Neuron (in vitro differentiated cells): Measurements from ENCODE around the gene JAM3.
A peak's percentile ranks its signal among the peaks of the same experiment; 100 is the strongest.

ENCODE experiments used
- H2AFZ ChIP-seq: one replicate; pipeline ENCODE4 v1.6.1; 2013; ENCODE audit warnings: low read depth, mild to moderate bottlenecking, inconsistent platforms, low read length, moderate library complexity
- H3K27me3 ChIP-seq: one replicate; pipeline ENCODE4 v1.6.1; 2013; ENCODE audit warnings: low read length; ENCODE audit not compliant: insufficient read depth
- H3K36me3 ChIP-seq: one replicate; pipeline ENCODE4 v1.6.1; 2013; ENCODE audit warnings: low read length; ENCODE audit not compliant: insufficient read depth
- H3K4me1 ChIP-seq: one replicate; pipeline ENCODE4 v1.6.1; 2013; ENCODE audit warnings: low read length; ENCODE audit not compliant: insufficient read depth
- H3K4me3 ChIP-seq: 2 replicates; pipeline ENCODE4 v1.5.1; 2013; ENCODE audit warnings: mild to moderate bottlenecking, low read length, moderate library complexity
- H3K9me3 ChIP-seq: one replicate; pipeline ENCODE4 v1.6.1; 2013; ENCODE audit warnings: low read length

The JAM3 gene

GRCh38 chr11:134033276-134033675, 35.6 kb upstream of the JAM3 start:
- no peaks in the 10 kb centered on the region for H3K9me3 ChIP-seq
- H2AFZ ChIP-seq, result no peak overlapping the region
- H3K36me3 ChIP-seq, result no peaks in the 10 kb centered on the region
- H3K4me1 ChIP-seq, result peaks cover 34% of the 10 kb centered on the region
- peaks cover 29% of the 10 kb centered on the region for H3K27me3 ChIP-seq
- H3K4me3 ChIP-seq, result no peak overlapping the region

- H3K9me3 ChIP-seq, result no peaks in the 10 kb centered on the region
- H3K27me3 ChIP-seq, result peaks cover 23% of the 10 kb centered on the region
- H3K4me1 ChIP-seq, result peaks cover 37% of the 10 kb centered on the region
- no peak overlapping the region for H2AFZ ChIP-seq
- H3K36me3 ChIP-seq, result no peaks in the 10 kb centered on the region
- H3K4me3 ChIP-seq, result no peak overlapping the region
These were observed 35.0 kb upstream of the JAM3 start for GRCh38 chr11:134033696-134034491.

- H3K36me3 ChIP-seq, result no peaks in the 10 kb centered on the region
- peaks cover 42% of the 10 kb centered on the region for H3K4me1 ChIP-seq
- H3K9me3 ChIP-seq, result no peaks in the 10 kb centered on the region
- no peak overlapping the region for H3K4me3 ChIP-seq
- H2AFZ ChIP-seq, result no peak overlapping the region
- H3K27me3 ChIP-seq, result peaks cover 15% of the 10 kb centered on the region
These were observed 34.1 kb upstream of the JAM3 start for GRCh38 chr11:134034496-134035381.

- Histone ChIP-seq H3K4me3 (peak overlapping the region; percentile 51), H2AFZ (peak overlapping the region; percentile 95), H3K36me3 (no peaks in the 10 kb centered on the region), H3K9me3 (no peaks in the 10 kb centered on the region), H3K4me1 (peaks cover 42% of the 10 kb centered on the region), H3K27me3 (peaks cover 11% of the 10 kb centered on the region)
These were observed 32.3 kb upstream of the JAM3 start for GRCh38 chr11:134036492-134037045.

- no peaks in the 10 kb centered on the region for H3K36me3 ChIP-seq
- H3K4me3 ChIP-seq, result peak overlapping the region; percentile 51
- no peaks in the 10 kb centered on the region for H3K9me3 ChIP-seq
- H3K27me3 ChIP-seq, result peaks cover 12% of the 10 kb centered on the region
- H2AFZ ChIP-seq, result peak overlapping the region; percentile 95
- H3K4me1 ChIP-seq, result peaks cover 36% of the 10 kb centered on the region
These were observed 31.6 kb upstream of the JAM3 start for GRCh38 chr11:134037046-134037908.

- no peak overlapping the region for H3K4me3 ChIP-seq
- H3K4me1 ChIP-seq, result peaks cover 21% of the 10 kb centered on the region
- no peaks in the 10 kb centered on the region for H3K36me3 ChIP-seq
- no peak overlapping the region for H2AFZ ChIP-seq
- no peaks in the 10 kb centered on the region for H3K9me3 ChIP-seq
- H3K27me3 ChIP-seq, result peaks cover 18% of the 10 kb centered on the region
These were observed 29.9 kb upstream of the JAM3 start for GRCh38 chr11:134038897-134039470.

GRCh38 chr11:134039726-134040385, 29.0 kb upstream of the JAM3 start:
- no peak overlapping the region for H3K4me3 ChIP-seq
- no peaks in the 10 kb centered on the region for H3K9me3 ChIP-seq
- H2AFZ ChIP-seq, result no peak overlapping the region
- H3K36me3 ChIP-seq, result no peaks in the 10 kb centered on the region
- peaks cover 21% of the 10 kb centered on the region for H3K27me3 ChIP-seq
- peaks cover 14% of the 10 kb centered on the region for H3K4me1 ChIP-seq

GRCh38 chr11:134040386-134041302, 28.2 kb upstream of the JAM3 start:
- H3K4me3 ChIP-seq, result no peak overlapping the region

GRCh38 chr11:134041349-134041748, 27.5 kb upstream of the JAM3 start:
- Histone ChIP-seq H3K36me3 (no peaks in the 10 kb centered on the region), H2AFZ (no peak overlapping the region), H3K9me3 (no peaks in the 10 kb centered on the region), H3K4me1 (peaks cover 14% of the 10 kb centered on the region), H3K27me3 (peaks cover 26% of the 10 kb centered on the region), H3K4me3 (no peak overlapping the region)

More at GRCh38 chr11:134040386-134041302, 28.2 kb upstream of the JAM3 start:
- Histone ChIP-seq H3K9me3 (no peaks in the 10 kb centered on the region), H3K4me1 (peaks cover 14% of the 10 kb centered on the region), H3K27me3 (peaks cover 26% of the 10 kb centered on the region), H2AFZ (no peak overlapping the region), H3K36me3 (no peaks in the 10 kb centered on the region)

- no peak overlapping the region for H2AFZ ChIP-seq
- H3K9me3 ChIP-seq, result no peaks in the 10 kb centered on the region
- H3K4me3 ChIP-seq, result no peak overlapping the region
- no peaks in the 10 kb centered on the region for H3K36me3 ChIP-seq
- H3K27me3 ChIP-seq, result peaks cover 26% of the 10 kb centered on the region
- H3K4me1 ChIP-seq, result peaks cover 14% of the 10 kb centered on the region
These were observed 26.8 kb upstream of the JAM3 start for GRCh38 chr11:134041791-134042696.
